HepG2 (cell line): ENCODE results near the gene C3orf22. TPM values are rescaled to one million over a fixed set of nuclear protein-coding genes. Genes with fewer than 3 reads are reported as not detected.

Experiments
- CBX2 ChIP-seq, 2 experiments: fragments of 200-600 bp in 1 of 2; sonication (generic); formaldehyde crosslinking in 1 of 2; IDR thresholded peaks; 2 replicates each; pipeline versions ENCODE4 v1.7.0 to v1.8.1; 2018 to 2022; ENCODE audit warnings: low read depth in 2 of 2, low read length in 1 of 2, mild to moderate bottlenecking in 1 of 2, missing genetic modification reagents in 1 of 2
- CCDC6 ChIP-seq: sonication (generic); formaldehyde crosslinking; IDR thresholded peaks from 2 replicates; pipeline ENCODE4 v1.8.1; 2022; ENCODE audit warnings: mild to moderate bottlenecking, missing genetic modification reagents, moderate library complexity
- HNRNPLL ChIP-seq: fragments of 200-400 bp; formaldehyde crosslinking; IDR thresholded peaks from 2 replicates; pipeline ENCODE4 v1.6.1; 2017; ENCODE audit warnings: mild to moderate bottlenecking, low read depth, low read length; ENCODE audit not compliant: poor library complexity, severe bottlenecking
- ZFX ChIP-seq: sonication (generic); formaldehyde crosslinking; IDR thresholded peaks from 2 replicates; pipeline ENCODE4 v1.4.0; 2020; ENCODE audit warnings: mild to moderate bottlenecking, low read depth, missing genetic modification reagents, moderate library complexity
- ZNF232 ChIP-seq: sonication (generic); formaldehyde crosslinking; IDR thresholded peaks from 2 replicates; pipeline ENCODE4 v1.4.0; 2020; ENCODE audit warnings: missing genetic modification reagents, borderline replicate concordance
- ZNF468 ChIP-seq: sonication (generic); formaldehyde crosslinking; IDR thresholded peaks from 2 replicates; pipeline ENCODE4 v1.8.0; 2022; ENCODE audit warnings: mild to moderate bottlenecking, moderate library complexity, missing genetic modification reagents
- ZNF574 ChIP-seq: sonication (generic); formaldehyde crosslinking; IDR thresholded peaks from 2 replicates; pipeline ENCODE4 v1.4.0; 2020; ENCODE audit warnings: missing genetic modification reagents
- ZNF746 ChIP-seq: sonication (generic); formaldehyde crosslinking; IDR thresholded peaks from 2 replicates; pipeline ENCODE4 v1.8.0; 2022; ENCODE audit warnings: mild to moderate bottlenecking, missing genetic modification reagents
- ZNF770 ChIP-seq: sonication (generic); formaldehyde crosslinking; IDR thresholded peaks from 2 replicates; pipeline ENCODE4 v1.5.0; 2020; ENCODE audit warnings: mild to moderate bottlenecking, missing genetic modification reagents
- ZNF780A ChIP-seq: sonication (generic); formaldehyde crosslinking; IDR thresholded peaks from 2 replicates; pipeline ENCODE4 v1.8.0; 2022; ENCODE audit warnings: mild to moderate bottlenecking, missing genetic modification reagents, moderate library complexity
- ZNF790 ChIP-seq: sonication (generic); formaldehyde crosslinking; IDR thresholded peaks from 2 replicates; pipeline ENCODE4 v1.8.0; 2022; ENCODE audit warnings: missing genetic modification reagents, mild to moderate bottlenecking, borderline replicate concordance
- polyA plus RNA-seq, 8 experiments: library from polyadenylated mRNA; depleted of rRNA in 3 of 8; stranded (reverse) in 7 of 8; unstranded in 1 of 8; fragments of >200 nt; fragmentation: Illumina TruSeq in 4 of 8; extraction: Trizol in 4 of 8; gene quantifications; 2 replicates each; pipeline versions ENCODE4 v1.2.1 to v1.2.3, GENCODE V29; 2011 to 2016; ENCODE audit warnings: low read depth in 4 of 8, missing spikeins in 1 of 8, mixed read lengths in 1 of 8; ENCODE audit not compliant: insufficient read depth in 1 of 8
- total RNA-seq, 5 experiments: library from RNA; depleted of rRNA; stranded (reverse); fragments of >200 nt; fragmentation: Illumina TruSeq; extraction: Trizol; gene quantifications; 2 replicates each; pipeline ENCODE4 v1.2.3, GENCODE V29; 2016; ENCODE audit warnings: low read depth in 1 of 5
- TF ChIP-seq, protein P1 (sequence below): sonication (generic); formaldehyde crosslinking; IDR thresholded peaks from 2 replicates; pipeline ENCODE4 v1.5.1; 2020; ENCODE audit warnings: mild to moderate bottlenecking, missing genetic modification reagents, moderate library complexity
- TF ChIP-seq, protein P2 (sequence below): sonication (generic); formaldehyde crosslinking; IDR thresholded peaks from 2 replicates; pipeline ENCODE4 v1.9.0; 2021; ENCODE audit warnings: missing genetic modification reagents, borderline replicate concordance
- TF ChIP-seq, protein P3 (sequence below): sonication (generic); formaldehyde crosslinking; conservative IDR thresholded peaks from 2 replicates; pipeline ENCODE4 v1.8.0; 2022; ENCODE audit warnings: missing genetic modification reagents

The C3orf22 gene
- total and polyA plus RNA-seq, 2 of the 13 experiments (the other 11 are each of a cell fraction or from before 2014, with no cell fraction given) = not detected

DNA sequence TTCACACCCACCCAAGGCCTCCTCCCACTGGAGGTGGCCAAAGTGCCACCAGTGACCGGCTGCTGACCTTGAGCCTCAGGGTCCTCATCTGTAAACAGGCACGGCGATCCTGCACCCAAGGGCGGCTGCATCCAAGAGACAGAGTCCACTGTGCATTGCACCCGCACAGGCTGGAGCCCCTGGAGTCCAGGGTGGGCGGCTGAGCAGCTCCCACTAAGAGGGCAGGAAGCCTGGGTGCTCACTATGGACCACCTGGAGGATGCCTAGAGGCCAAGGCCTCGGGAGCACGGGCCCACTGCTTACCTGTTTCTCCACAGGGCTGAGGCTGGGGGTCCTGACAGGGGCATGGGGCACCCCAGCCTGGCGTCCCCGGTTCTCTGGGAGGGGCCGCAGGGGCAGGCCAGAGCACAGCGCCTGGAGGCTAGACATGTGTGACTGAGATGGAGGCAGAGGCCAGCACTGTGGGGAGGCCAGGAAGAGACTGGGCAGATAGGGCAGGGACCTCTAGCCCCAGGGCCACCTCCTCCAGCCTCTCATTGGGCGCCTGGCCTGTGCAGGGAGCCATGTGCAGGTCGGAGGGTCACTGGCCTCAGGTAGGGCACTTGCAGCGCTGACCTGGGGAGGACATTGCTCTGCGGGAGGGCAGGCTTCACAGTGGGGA lies 41.3 kb downstream of the C3orf22 start, which contains the start of gene UROC1 (continued):
- TF ChIP-seq ZNF574 (CRISPR knock-in tag) (no peak; the same call in 1 of the 2 replicates), ZNF746 (CRISPR knock-in tag) (peak; percentile 44; the same call in 1 of the 2 replicates), ZFX (CRISPR knock-in tag) (peak; percentile 67; the same call in 1 of the 2 replicates), CBX2 (IDR thresholded peaks at IDR 0.05; ENCODE audit: low read depth, low read length) (no peak), CBX2 (CRISPR knock-in tag; IDR thresholded peaks at IDR 0.05; ENCODE audit: low read depth) (0 out of 2 replicates have a peak, but pooled peaks have one; percentile 69), ZNF770 (CRISPR knock-in tag) (peak; percentile 99), ZNF780A (CRISPR knock-in tag) (no peak), HNRNPLL (no peak), ZNF468 (CRISPR knock-in tag) (no peak), ZNF232 (CRISPR knock-in tag) (no peak), ZNF790 (CRISPR knock-in tag) (no peak), CCDC6 (0 out of 2 replicates have a peak, but pooled peaks have one; percentile 3)
- TF ChIP-seq, protein P1, sequence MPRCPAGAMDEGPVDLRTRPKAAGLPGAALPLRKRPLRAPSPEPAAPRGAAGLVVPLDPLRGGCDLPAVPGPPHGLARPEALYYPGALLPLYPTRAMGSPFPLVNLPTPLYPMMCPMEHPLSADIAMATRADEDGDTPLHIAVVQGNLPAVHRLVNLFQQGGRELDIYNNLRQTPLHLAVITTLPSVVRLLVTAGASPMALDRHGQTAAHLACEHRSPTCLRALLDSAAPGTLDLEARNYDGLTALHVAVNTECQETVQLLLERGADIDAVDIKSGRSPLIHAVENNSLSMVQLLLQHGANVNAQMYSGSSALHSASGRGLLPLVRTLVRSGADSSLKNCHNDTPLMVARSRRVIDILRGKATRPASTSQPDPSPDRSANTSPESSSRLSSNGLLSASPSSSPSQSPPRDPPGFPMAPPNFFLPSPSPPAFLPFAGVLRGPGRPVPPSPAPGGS (CRISPR knock-in tag) = 0 out of 2 replicates have a peak, but pooled peaks have one; percentile 11
- TF ChIP-seq, protein P2, sequence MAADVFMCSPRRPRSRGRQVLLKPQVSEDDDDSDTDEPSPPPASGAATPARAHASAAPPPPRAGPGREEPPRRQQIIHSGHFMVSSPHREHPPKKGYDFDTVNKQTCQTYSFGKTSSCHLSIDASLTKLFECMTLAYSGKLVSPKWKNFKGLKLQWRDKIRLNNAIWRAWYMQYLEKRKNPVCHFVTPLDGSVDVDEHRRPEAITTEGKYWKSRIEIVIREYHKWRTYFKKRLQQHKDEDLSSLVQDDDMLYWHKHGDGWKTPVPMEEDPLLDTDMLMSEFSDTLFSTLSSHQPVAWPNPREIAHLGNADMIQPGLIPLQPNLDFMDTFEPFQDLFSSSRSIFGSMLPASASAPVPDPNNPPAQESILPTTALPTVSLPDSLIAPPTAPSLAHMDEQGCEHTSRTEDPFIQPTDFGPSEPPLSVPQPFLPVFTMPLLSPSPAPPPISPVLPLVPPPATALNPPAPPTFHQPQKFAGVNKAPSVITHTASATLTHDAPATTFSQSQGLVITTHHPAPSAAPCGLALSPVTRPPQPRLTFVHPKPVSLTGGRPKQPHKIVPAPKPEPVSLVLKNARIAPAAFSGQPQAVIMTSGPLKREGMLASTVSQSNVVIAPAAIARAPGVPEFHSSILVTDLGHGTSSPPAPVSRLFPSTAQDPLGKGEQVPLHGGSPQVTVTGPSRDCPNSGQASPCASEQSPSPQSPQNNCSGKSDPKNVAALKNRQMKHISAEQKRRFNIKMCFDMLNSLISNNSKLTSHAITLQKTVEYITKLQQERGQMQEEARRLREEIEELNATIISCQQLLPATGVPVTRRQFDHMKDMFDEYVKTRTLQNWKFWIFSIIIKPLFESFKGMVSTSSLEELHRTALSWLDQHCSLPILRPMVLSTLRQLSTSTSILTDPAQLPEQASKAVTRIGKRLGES = no peak
- TF ChIP-seq, protein P3, sequence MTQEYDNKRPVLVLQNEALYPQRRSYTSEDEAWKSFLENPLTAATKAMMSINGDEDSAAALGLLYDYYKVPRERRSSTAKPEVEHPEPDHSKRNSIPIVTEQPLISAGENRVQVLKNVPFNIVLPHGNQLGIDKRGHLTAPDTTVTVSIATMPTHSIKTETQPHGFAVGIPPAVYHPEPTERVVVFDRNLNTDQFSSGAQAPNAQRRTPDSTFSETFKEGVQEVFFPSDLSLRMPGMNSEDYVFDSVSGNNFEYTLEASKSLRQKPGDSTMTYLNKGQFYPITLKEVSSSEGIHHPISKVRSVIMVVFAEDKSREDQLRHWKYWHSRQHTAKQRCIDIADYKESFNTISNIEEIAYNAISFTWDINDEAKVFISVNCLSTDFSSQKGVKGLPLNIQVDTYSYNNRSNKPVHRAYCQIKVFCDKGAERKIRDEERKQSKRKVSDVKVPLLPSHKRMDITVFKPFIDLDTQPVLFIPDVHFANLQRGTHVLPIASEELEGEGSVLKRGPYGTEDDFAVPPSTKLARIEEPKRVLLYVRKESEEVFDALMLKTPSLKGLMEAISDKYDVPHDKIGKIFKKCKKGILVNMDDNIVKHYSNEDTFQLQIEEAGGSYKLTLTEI (CRISPR knock-in tag) = no peak
